Neuron (in vitro differentiated cells): ENCODE measurements around the gene RSPRY1.
"Not testable (repeated sequence)": the region's sequence is repeated elsewhere in the genome, so short reads cannot be mapped to it uniquely, and the experiment has no call there.

Source experiments
- H2AFZ ChIP-seq: one replicate; pipeline ENCODE4 v1.6.1; 2013; ENCODE audit warnings: low read depth, mild to moderate bottlenecking, inconsistent platforms, low read length, moderate library complexity
- H3K27me3 ChIP-seq: one replicate; pipeline ENCODE4 v1.6.1; 2013; ENCODE audit warnings: low read length; ENCODE audit not compliant: insufficient read depth
- H3K36me3 ChIP-seq: one replicate; pipeline ENCODE4 v1.6.1; 2013; ENCODE audit warnings: low read length; ENCODE audit not compliant: insufficient read depth
- H3K4me1 ChIP-seq: one replicate; pipeline ENCODE4 v1.6.1; 2013; ENCODE audit warnings: low read length; ENCODE audit not compliant: insufficient read depth
- H3K4me3 ChIP-seq: 2 replicates; pipeline ENCODE4 v1.5.1; 2013; ENCODE audit warnings: mild to moderate bottlenecking, low read length, moderate library complexity
- H3K9me3 ChIP-seq: one replicate; pipeline ENCODE4 v1.6.1; 2013; ENCODE audit warnings: low read length

The RSPRY1 gene

GRCh38 chr16:57271867-57272495 lies 85.9 kb downstream of the RSPRY1 start:
- H3K27me3 ChIP-seq, result no peaks in the 10 kb centered on the region
- no peak overlapping the region for H2AFZ ChIP-seq
- peaks cover 6% of the 10 kb centered on the region for H3K4me1 ChIP-seq
- H3K4me3 ChIP-seq, result no peak overlapping the region
- no peaks in the 10 kb centered on the region for H3K36me3 ChIP-seq
- no peaks in the 10 kb centered on the region for H3K9me3 ChIP-seq

GRCh38 chr16:57273359-57273758 lies 87.2 kb downstream of the RSPRY1 start:
- peaks cover 6% of the 10 kb centered on the region for H3K4me1 ChIP-seq

GRCh38 chr16:57273826-57274225 lies 87.7 kb downstream of the RSPRY1 start:
- Histone ChIP-seq H3K36me3 (no peaks in the 10 kb centered on the region), H3K4me1 (peaks cover 6% of the 10 kb centered on the region), H3K4me3 (no peak overlapping the region), H2AFZ (no peak overlapping the region), H3K27me3 (no peaks in the 10 kb centered on the region), H3K9me3 (no peaks in the 10 kb centered on the region)

More at GRCh38 chr16:57273359-57273758, 87.2 kb downstream of the RSPRY1 start:
- H3K27me3 ChIP-seq, result no peaks in the 10 kb centered on the region
- H3K36me3 ChIP-seq, result no peaks in the 10 kb centered on the region
- H3K9me3 ChIP-seq, result no peaks in the 10 kb centered on the region
- no peak overlapping the region for H2AFZ ChIP-seq
- no peak overlapping the region for H3K4me3 ChIP-seq

GRCh38 chr16:57275946-57276345 lies 89.8 kb downstream of the RSPRY1 start:
- H2AFZ ChIP-seq, H3K36me3 ChIP-seq, H3K4me3 ChIP-seq, H3K27me3 ChIP-seq, H3K9me3 ChIP-seq, H3K4me1 ChIP-seq: not testable (repeated sequence)

GRCh38 chr16:57276596-57276995 lies 90.5 kb downstream of the RSPRY1 start:
- Histone ChIP-seq H3K4me1 (no peaks in the 10 kb centered on the region), H3K4me3 (no peak overlapping the region), H3K27me3 (peaks cover 10% of the 10 kb centered on the region), H2AFZ (no peak overlapping the region), H3K9me3 (no peaks in the 10 kb centered on the region), H3K36me3 (no peaks in the 10 kb centered on the region)

GRCh38 chr16:57277586-57277985 lies 91.5 kb downstream of the RSPRY1 start:
- H2AFZ ChIP-seq, result no peak overlapping the region
- H3K36me3 ChIP-seq, result no peaks in the 10 kb centered on the region
- H3K4me1 ChIP-seq, result no peaks in the 10 kb centered on the region
- H3K4me3 ChIP-seq, result no peak overlapping the region
- H3K9me3 ChIP-seq, result no peaks in the 10 kb centered on the region
- peaks cover 15% of the 10 kb centered on the region for H3K27me3 ChIP-seq

- Histone ChIP-seq H3K4me1 (no peaks in the 10 kb centered on the region), H3K4me3 (no peak overlapping the region), H3K36me3 (no peaks in the 10 kb centered on the region), H3K9me3 (no peaks in the 10 kb centered on the region), H3K27me3 (peaks cover 24% of the 10 kb centered on the region), H2AFZ (no peak overlapping the region)
Measured at GRCh38 chr16:57278494-57278893, 92.4 kb downstream of the RSPRY1 start.

GRCh38 chr16:57279780-57280638 lies 93.9 kb downstream of the RSPRY1 start:
- peaks cover 4% of the 10 kb centered on the region for H3K4me1 ChIP-seq
- H3K36me3 ChIP-seq, result no peaks in the 10 kb centered on the region
- peaks cover 39% of the 10 kb centered on the region for H3K27me3 ChIP-seq
- H3K9me3 ChIP-seq, result peaks cover 2% of the 10 kb centered on the region
- no peak overlapping the region for H3K4me3 ChIP-seq
- H2AFZ ChIP-seq, result no peak overlapping the region

GRCh38 chr16:57281791-57282190 lies 95.7 kb downstream of the RSPRY1 start:
- no peak overlapping the region for H2AFZ ChIP-seq
- peaks cover 2% of the 10 kb centered on the region for H3K9me3 ChIP-seq
- peaks cover 47% of the 10 kb centered on the region for H3K27me3 ChIP-seq
- H3K36me3 ChIP-seq, result no peaks in the 10 kb centered on the region
- no peak overlapping the region for H3K4me3 ChIP-seq
- H3K4me1 ChIP-seq, result peaks cover 4% of the 10 kb centered on the region

GRCh38 chr16:57282510-57283213 lies 96.5 kb downstream of the RSPRY1 start:
- H3K9me3 ChIP-seq, result peaks cover 2% of the 10 kb centered on the region
- H3K4me1 ChIP-seq, result peaks cover 4% of the 10 kb centered on the region
- H2AFZ ChIP-seq, result no peak overlapping the region
- H3K36me3 ChIP-seq, result no peaks in the 10 kb centered on the region
- H3K4me3 ChIP-seq, result no peak overlapping the region
- H3K27me3 ChIP-seq, result peaks cover 52% of the 10 kb centered on the region

- H3K4me3 ChIP-seq, result no peak overlapping the region
- H3K36me3 ChIP-seq, result no peaks in the 10 kb centered on the region
- H3K9me3 ChIP-seq, result peaks cover 2% of the 10 kb centered on the region
- no peak overlapping the region for H2AFZ ChIP-seq
- H3K27me3 ChIP-seq, result peaks cover 52% of the 10 kb centered on the region
- peaks cover 4% of the 10 kb centered on the region for H3K4me1 ChIP-seq
Measured at GRCh38 chr16:57283214-57283958, 97.3 kb downstream of the RSPRY1 start.

GRCh38 chr16:57283959-57284208 lies 97.8 kb downstream of the RSPRY1 start:
- H3K27me3 ChIP-seq, result peaks cover 52% of the 10 kb centered on the region
- no peak overlapping the region for H3K4me3 ChIP-seq

More at GRCh38 chr16:57283959-57284208, 97.8 kb downstream of the RSPRY1 start:
- H3K4me1 ChIP-seq, result peaks cover 4% of the 10 kb centered on the region
- H3K9me3 ChIP-seq, result peaks cover 2% of the 10 kb centered on the region
- no peaks in the 10 kb centered on the region for H3K36me3 ChIP-seq
- H2AFZ ChIP-seq, result no peak overlapping the region
